OCI-LY1 (cell line): Measurements from ENCODE around the gene GDPD4.

ENCODE experiments used
- H2AFZ ChIP-seq: fragments of 200-600 bp; sonication (generic), shearing (Covaris generic); 2 replicates; pipeline ENCODE4 v1.6.0; 2014; ENCODE audit warnings: antibody characterized with exemption, mild to moderate bottlenecking, low read length
- H3F3A ChIP-seq: fragments of 200-600 bp; sonication (generic), shearing (Covaris generic); 2 replicates; pipeline ENCODE4 v1.6.0; 2014; ENCODE audit warnings: mild to moderate bottlenecking, antibody characterized with exemption, low read length, moderate library complexity; ENCODE audit not compliant: insufficient read depth
- H3K27ac ChIP-seq: fragments of 200-600 bp; sonication (generic); 2 replicates; pipeline ENCODE4 v1.5.1; 2014; ENCODE audit warnings: low read length, mixed run types, mild to moderate bottlenecking, low read depth; ENCODE audit not compliant: poor library complexity, severe bottlenecking
- H3K27me3 ChIP-seq: fragments of 200-600 bp; sonication (generic); 2 replicates; pipeline ENCODE4 v1.6.0; 2014; ENCODE audit warnings: antibody characterized with exemption, mild to moderate bottlenecking, low read length, moderate library complexity; ENCODE audit not compliant: insufficient read depth
- H3K36me3 ChIP-seq: fragments of 200-600 bp; sonication (generic); 2 replicates; pipeline ENCODE4 v1.6.1; 2014; ENCODE audit warnings: mild to moderate bottlenecking, antibody characterized with exemption, low read length, moderate library complexity, mixed read lengths; ENCODE audit not compliant: insufficient read depth
- H3K4me1 ChIP-seq: fragments of 200-600 bp; sonication (generic); 2 replicates; pipeline ENCODE4 v1.5.1; 2014; ENCODE audit warnings: mild to moderate bottlenecking, low read length, moderate library complexity; ENCODE audit not compliant: insufficient read depth, severe bottlenecking
- H3K4me2 ChIP-seq: fragments of 200-600 bp; sonication (generic), shearing (Covaris generic); 2 replicates; pipeline ENCODE4 v1.6.1; 2014; ENCODE audit warnings: low read length
- H3K4me3 ChIP-seq: fragments of 200-600 bp; sonication (generic); 2 replicates; pipeline ENCODE4 v1.5.1; 2014; ENCODE audit warnings: low read length, low read depth, mild to moderate bottlenecking, mixed read lengths; ENCODE audit not compliant: poor library complexity, severe bottlenecking
- H3K79me2 ChIP-seq: fragments of 200-600 bp; shearing (Covaris generic); 2 replicates; pipeline ENCODE4 v1.6.1; 2016; ENCODE audit warnings: mixed run types, low read length, mixed read lengths; ENCODE audit not compliant: insufficient read depth
- H3K9ac ChIP-seq: fragments of 200-600 bp; sonication (generic), shearing (Covaris generic); 2 replicates; pipeline ENCODE4 v1.6.1; 2014; ENCODE audit warnings: mild to moderate bottlenecking, low read length, mixed read lengths
- H3K9me2 ChIP-seq: fragments of 200-600 bp; sonication (generic), shearing (Covaris generic); 2 replicates; pipeline ENCODE4 v1.6.1; 2014; ENCODE audit warnings: low read depth, mild to moderate bottlenecking, low read length, mixed read lengths
- H3K9me3 ChIP-seq: fragments of 200-600 bp; shearing (Covaris generic); 2 replicates; pipeline ENCODE4 v1.6.1; 2014; ENCODE audit warnings: low read length, mixed read lengths
- H4K20me1 ChIP-seq: fragments of 200-600 bp; sonication (generic), shearing (Covaris generic); 2 replicates; pipeline ENCODE4 v1.6.0; 2016; ENCODE audit warnings: mild to moderate bottlenecking, low read length; ENCODE audit not compliant: insufficient read depth
- EZH2 ChIP-seq: fragments of 200-600 bp; sonication (generic), shearing (Covaris generic); IDR thresholded peaks from 2 replicates; pipeline ENCODE4 v1.8.0; 2017; ENCODE audit warnings: borderline replicate concordance, mixed run types, mild to moderate bottlenecking, antibody characterized with exemption, low read length, moderate library complexity, mixed read lengths
- TF ChIP-seq, protein P1 (sequence below): fragments of 200-600 bp; sonication (generic), shearing (Covaris generic); IDR thresholded peaks from 2 replicates; pipeline ENCODE4 v1.5.1; 2017; ENCODE audit warnings: mild to moderate bottlenecking, antibody characterized with exemption, low read length, moderate library complexity, mixed read lengths

Gene GDPD4

DNA sequence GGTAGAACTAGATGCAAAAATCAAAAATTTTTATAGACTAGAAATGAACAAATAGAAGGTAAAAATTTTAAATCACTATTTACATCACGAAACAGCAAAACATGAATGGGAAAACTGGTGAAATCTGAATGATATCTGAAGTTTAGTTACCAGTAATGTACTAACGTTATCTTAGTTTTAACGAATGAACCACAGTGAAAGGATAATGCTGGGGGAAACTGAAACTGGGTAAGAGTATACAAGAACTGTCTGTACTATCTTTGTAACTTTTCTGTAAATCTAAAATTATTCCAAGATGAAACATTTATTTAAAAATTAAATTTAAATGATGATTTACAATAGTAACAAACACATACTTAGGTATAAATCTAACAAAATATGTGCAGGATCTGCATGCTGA, 7.4 kb downstream of the GDPD4 start:
- Histone ChIP-seq H3K79me2 (no peaks in the 10 kb centered on the region), H2AFZ (no peak overlapping the region), H3K27me3 (no peaks in the 10 kb centered on the region), H3K9me3 (no peaks in the 10 kb centered on the region), H3K36me3 (no peaks in the 10 kb centered on the region), H3K4me2 (no peak overlapping the region), H3K9me2 (no peaks in the 10 kb centered on the region), H3F3A (no peaks in the 10 kb centered on the region), H4K20me1 (no peaks in the 10 kb centered on the region), H3K4me3 (no peak overlapping the region), H3K27ac (no peak overlapping the region), H3K9ac (no peak overlapping the region), H3K4me1 (no peaks in the 10 kb centered on the region)
- TF ChIP-seq, protein P1, sequence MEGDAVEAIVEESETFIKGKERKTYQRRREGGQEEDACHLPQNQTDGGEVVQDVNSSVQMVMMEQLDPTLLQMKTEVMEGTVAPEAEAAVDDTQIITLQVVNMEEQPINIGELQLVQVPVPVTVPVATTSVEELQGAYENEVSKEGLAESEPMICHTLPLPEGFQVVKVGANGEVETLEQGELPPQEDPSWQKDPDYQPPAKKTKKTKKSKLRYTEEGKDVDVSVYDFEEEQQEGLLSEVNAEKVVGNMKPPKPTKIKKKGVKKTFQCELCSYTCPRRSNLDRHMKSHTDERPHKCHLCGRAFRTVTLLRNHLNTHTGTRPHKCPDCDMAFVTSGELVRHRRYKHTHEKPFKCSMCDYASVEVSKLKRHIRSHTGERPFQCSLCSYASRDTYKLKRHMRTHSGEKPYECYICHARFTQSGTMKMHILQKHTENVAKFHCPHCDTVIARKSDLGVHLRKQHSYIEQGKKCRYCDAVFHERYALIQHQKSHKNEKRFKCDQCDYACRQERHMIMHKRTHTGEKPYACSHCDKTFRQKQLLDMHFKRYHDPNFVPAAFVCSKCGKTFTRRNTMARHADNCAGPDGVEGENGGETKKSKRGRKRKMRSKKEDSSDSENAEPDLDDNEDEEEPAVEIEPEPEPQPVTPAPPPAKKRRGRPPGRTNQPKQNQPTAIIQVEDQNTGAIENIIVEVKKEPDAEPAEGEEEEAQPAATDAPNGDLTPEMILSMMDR, result no peak
- TF ChIP-seq EZH2, result no peak

DNA sequence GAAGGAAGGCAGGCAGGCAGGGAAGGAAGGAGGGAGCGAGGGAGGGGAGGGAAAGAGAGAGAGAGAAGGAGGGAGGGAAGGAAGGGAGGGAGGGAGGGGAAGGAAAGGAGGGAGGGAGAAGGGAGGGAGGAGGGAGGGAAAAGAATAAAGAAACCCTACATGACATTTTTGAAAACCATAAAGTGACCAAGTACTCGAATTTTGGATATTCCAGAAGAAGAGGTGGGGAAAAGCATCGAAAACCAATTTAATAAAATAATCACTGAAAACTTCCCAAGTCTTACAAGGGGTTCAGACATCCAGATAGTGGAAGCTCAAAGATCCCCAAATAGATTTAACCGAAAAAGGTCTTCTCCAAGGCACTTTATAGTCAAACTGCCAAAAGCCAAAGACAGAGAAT, 11.7 kb downstream of the GDPD4 start:
- Histone ChIP-seq H3K4me3 (no peak overlapping the region), H3K27me3 (no peaks in the 10 kb centered on the region), H3K9ac (no peak overlapping the region), H3K9me2 (no peaks in the 10 kb centered on the region), H3F3A (no peaks in the 10 kb centered on the region), H3K9me3 (no peaks in the 10 kb centered on the region), H3K79me2 (no peaks in the 10 kb centered on the region), H3K4me1 (no peaks in the 10 kb centered on the region), H3K4me2 (no peak overlapping the region), H3K27ac (no peak overlapping the region), H3K36me3 (no peaks in the 10 kb centered on the region), H2AFZ (no peak overlapping the region), H4K20me1 (no peaks in the 10 kb centered on the region)
- no peak for TF ChIP-seq EZH2
- TF ChIP-seq, protein P1, result no peak

DNA sequence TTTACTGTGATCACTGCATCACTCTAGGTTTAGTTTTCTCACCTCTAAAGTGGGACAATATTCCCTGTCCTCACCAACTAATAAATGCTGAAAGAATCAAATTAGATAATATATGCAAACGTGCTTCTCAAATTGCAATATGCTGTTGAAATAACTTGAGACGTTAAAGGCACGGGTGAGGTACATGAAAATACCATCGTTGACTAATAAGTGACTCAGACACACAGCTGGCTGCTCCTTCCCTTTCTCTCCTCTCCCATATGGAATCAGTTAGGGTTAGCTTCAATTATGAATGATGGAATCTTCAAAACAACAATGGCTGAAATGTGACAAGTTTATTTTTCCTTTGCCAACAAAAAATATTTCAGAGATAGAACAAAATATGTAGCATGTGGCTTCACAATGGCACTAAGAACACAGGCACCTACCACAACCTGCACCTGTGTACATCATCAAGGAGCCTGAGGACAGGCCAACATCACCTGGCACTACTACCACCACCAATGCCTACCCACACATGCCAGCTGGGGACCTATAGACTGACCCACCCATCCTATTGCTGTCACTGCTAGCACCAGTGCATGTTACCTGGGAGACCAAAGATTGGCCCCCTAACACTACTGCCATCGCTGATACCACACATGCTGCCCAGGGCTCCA, 13.7 kb downstream of the GDPD4 start:
- H3K36me3 ChIP-seq, result no peaks in the 10 kb centered on the region
- H3K4me3 ChIP-seq, result no peak overlapping the region
- H3K4me2 ChIP-seq, result no peak overlapping the region
- no peak overlapping the region for H3K27ac ChIP-seq
- no peaks in the 10 kb centered on the region for H3F3A ChIP-seq
- no peaks in the 10 kb centered on the region for H3K4me1 ChIP-seq
- H3K9me2 ChIP-seq, result no peaks in the 10 kb centered on the region
- H3K27me3 ChIP-seq, result no peaks in the 10 kb centered on the region
- H3K9me3 ChIP-seq, result no peaks in the 10 kb centered on the region
- H3K9ac ChIP-seq, result no peak overlapping the region
- TF ChIP-seq, protein P1, result no peak
- TF ChIP-seq EZH2, result no peak
- H4K20me1 ChIP-seq, result no peaks in the 10 kb centered on the region
- H3K79me2 ChIP-seq, result no peaks in the 10 kb centered on the region
- no peak overlapping the region for H2AFZ ChIP-seq
